B cell (primary cell): ENCODE results near the gene MFN2. TPM values are rescaled to one million over a fixed set of nuclear protein-coding genes. Genes with fewer than 3 reads are reported as not detected.

Source experiments
- ATAC-seq: fragments of 200-7000 bp; cut with Tn5 transposase; one replicate; pipeline ENCODE4 v1.10.0; 2021; ENCODE audit warnings: low read depth, mild to moderate bottlenecking, moderate number of reproducible peaks, moderate library complexity
- CTCF ChIA-PET: fragments of 350-600 bp; sonication (Branson Sonifier 250); formaldehyde crosslinking; loops from one replicate; lab custom pipeline; 2021; ENCODE audit warnings: antibody characterized with exemption, inconsistent platforms; lab: Charles Lee
- POLR2A ChIA-PET: fragments of 350-600 bp; sonication (Branson Sonifier 250); formaldehyde crosslinking; loops from one replicate; lab custom pipeline; 2021; ENCODE audit warnings: antibody characterized with exemption; lab: Charles Lee
- DNase-seq: peaks from one replicate; pipeline ENCODE4 v3.0.0; 2013
- H2AFZ ChIP-seq: 2 replicates; pipeline ENCODE4 v1.6.1; 2012; ENCODE audit warnings: mild to moderate bottlenecking, low read depth, low read length; ENCODE audit not compliant: insufficient read depth, poor library complexity, severe bottlenecking
- H3K27ac ChIP-seq, 2 donors: 1 replicate in 1 of 2; 2 replicates in 1 of 2; pipeline ENCODE4 v1.5.1; 2012 to 2013; ENCODE audit warnings: low read length in 2 of 2, mild to moderate bottlenecking in 2 of 2, moderate library complexity in 1 of 2
- H3K27me3 ChIP-seq, 4 experiments: fragments of 200-600 bp in 1 of 4; sonication (generic) in 1 of 4; replicated peaks in 1 of 4; 1 replicate in 2 of 4; 2 replicates in 2 of 4; pipeline versions ENCODE4 v1.6.1 to v1.7.0; 2013 to 2016; ENCODE audit warnings: low read length in 3 of 4, mild to moderate bottlenecking in 2 of 4, mixed read lengths in 1 of 4, moderate library complexity in 1 of 4; ENCODE audit not compliant: insufficient read depth in 4 of 4, control insufficient read depth in 3 of 4; ENCODE audit errors: control extremely low read depth in 1 of 4
- H3K36me3 ChIP-seq, 2 experiments: replicated peaks in 1 of 2; 1 replicate in 1 of 2; 2 replicates in 1 of 2; pipeline versions ENCODE4 v1.6.1 to v1.7.1; 2013; ENCODE audit warnings: low read length in 1 of 2; ENCODE audit not compliant: insufficient read depth in 2 of 2, control insufficient read depth in 1 of 2; ENCODE audit errors: control extremely low read depth in 1 of 2, extremely low read depth in 1 of 2
- H3K4me1 ChIP-seq, 2 donors: fragments of 200-600 bp in 1 of 2; sonication (generic) in 1 of 2; 1 replicate in 1 of 2; 2 replicates in 1 of 2; pipeline versions ENCODE4 v1.5.1 to v1.6.1; 2013 to 2017; ENCODE audit warnings: low read length in 2 of 2; ENCODE audit not compliant: control insufficient read depth in 2 of 2, insufficient read depth in 2 of 2
- H3K4me2 ChIP-seq: replicated peaks from 2 replicates; pipeline ENCODE3; 2012; ENCODE audit warnings: mild to moderate bottlenecking, low read depth, low read length; ENCODE audit not compliant: poor library complexity, severe bottlenecking
- H3K4me3 ChIP-seq, 5 experiments: fragments of 200-600 bp in 1 of 5; sonication (generic) in 1 of 5; 1 replicate in 3 of 5; 2 replicates in 2 of 5; pipeline versions ENCODE4 v1.5.1 to v1.7.0; 2011 to 2016; ENCODE audit warnings: low read length in 4 of 5, mild to moderate bottlenecking in 4 of 5, low read depth in 2 of 5, control low read depth in 1 of 5, moderate library complexity in 1 of 5; ENCODE audit not compliant: insufficient read depth in 1 of 5; ENCODE audit errors: control extremely low read depth in 1 of 5, extremely low read depth in 1 of 5
- H3K79me2 ChIP-seq: fragments of 200-600 bp; sonication (generic); one replicate; pipeline ENCODE4 v1.6.0; 2016; ENCODE audit warnings: low read length; ENCODE audit not compliant: control insufficient read depth, insufficient read depth
- H3K9ac ChIP-seq: fragments of 200-600 bp; sonication (generic); 2 replicates; pipeline ENCODE4 v1.6.1; 2017; ENCODE audit warnings: mild to moderate bottlenecking, low read length, moderate library complexity
- H3K9me3 ChIP-seq, 3 donors: one replicate each; pipeline versions ENCODE4 v1.6.1 to v1.7.1; 2013; ENCODE audit warnings: low read length in 2 of 3; ENCODE audit not compliant: control insufficient read depth in 2 of 3, insufficient read depth in 1 of 3; ENCODE audit errors: control extremely low read depth in 1 of 3
- H4K20me1 ChIP-seq: 2 replicates; pipeline ENCODE4 v1.6.0; 2012; ENCODE audit warnings: mild to moderate bottlenecking, low read length; ENCODE audit not compliant: insufficient read depth, control insufficient read depth, poor library complexity, severe bottlenecking
- H3K27ac Mint-ChIP-seq: one replicate; pipeline ENCODE4 v1.8.0; 2021; ENCODE audit warnings: mixed read lengths
- H3K27me3 Mint-ChIP-seq: one replicate; pipeline ENCODE4 v1.8.0; 2021; ENCODE audit warnings: mixed read lengths
- H3K4me1 Mint-ChIP-seq: one replicate; pipeline ENCODE4 v1.8.0; 2021; ENCODE audit warnings: mixed read lengths
- H3K4me3 Mint-ChIP-seq: one replicate; pipeline ENCODE4 v1.8.0; 2021; ENCODE audit warnings: mixed read lengths
- H3K9me3 Mint-ChIP-seq: one replicate; pipeline ENCODE4 v1.8.0; 2022; ENCODE audit warnings: mixed read lengths; ENCODE audit not compliant: insufficient read depth
- EZH2 ChIP-seq: IDR thresholded peaks from 2 replicates; pipeline ENCODE4 v1.6.1; 2012; ENCODE audit warnings: borderline replicate concordance, low read depth, mild to moderate bottlenecking, moderate library complexity, low read length; ENCODE audit not compliant: insufficient read depth, poor library complexity, severe bottlenecking
- WGBS: methylation state at CpG from one replicate; pipeline ENCODE4 v1.1.5; 2013; ENCODE audit warnings: missing lambda C conversion rate; ENCODE audit not compliant: insufficient coverage; 5-methylcytosine and 5-hydroxymethylcytosine counted together
- intact Hi-C: fragments of 100-400 bp; cut with micrococcal nuclease; formaldehyde crosslinking; loops from one replicate; pipeline ENCODE4 v1.10.0; 2022
- polyA plus RNA-seq: library from polyadenylated mRNA; depleted of rRNA; stranded (reverse); fragments of >200 nt; gene quantifications from 2 replicates; pipeline ENCODE4 v1.2.3, GENCODE V29; 2012
- total RNA-seq, 2 donors: library from RNA; stranded (reverse); fragments of 120-200 nt in 1 of 2; gene quantifications; 1 replicate in 1 of 2; 2 replicates in 1 of 2; pipeline versions ENCODE4 v1.2.3 to v1.2.4, GENCODE V29; 2013 to 2022
- TF ChIP-seq, protein P1 (sequence below): fragments of 200-600 bp; IDR thresholded peaks from one replicate; pipeline ENCODE4 v1.8.0; 2022; ENCODE audit warnings: antibody characterized with exemption, mild to moderate bottlenecking

The MFN2 gene
- total and polyA plus RNA-seq, 2 donors (not counting 1 experiment from before 2014, with no cell fraction given), result 24.0 to 50.0 TPM

DNA sequence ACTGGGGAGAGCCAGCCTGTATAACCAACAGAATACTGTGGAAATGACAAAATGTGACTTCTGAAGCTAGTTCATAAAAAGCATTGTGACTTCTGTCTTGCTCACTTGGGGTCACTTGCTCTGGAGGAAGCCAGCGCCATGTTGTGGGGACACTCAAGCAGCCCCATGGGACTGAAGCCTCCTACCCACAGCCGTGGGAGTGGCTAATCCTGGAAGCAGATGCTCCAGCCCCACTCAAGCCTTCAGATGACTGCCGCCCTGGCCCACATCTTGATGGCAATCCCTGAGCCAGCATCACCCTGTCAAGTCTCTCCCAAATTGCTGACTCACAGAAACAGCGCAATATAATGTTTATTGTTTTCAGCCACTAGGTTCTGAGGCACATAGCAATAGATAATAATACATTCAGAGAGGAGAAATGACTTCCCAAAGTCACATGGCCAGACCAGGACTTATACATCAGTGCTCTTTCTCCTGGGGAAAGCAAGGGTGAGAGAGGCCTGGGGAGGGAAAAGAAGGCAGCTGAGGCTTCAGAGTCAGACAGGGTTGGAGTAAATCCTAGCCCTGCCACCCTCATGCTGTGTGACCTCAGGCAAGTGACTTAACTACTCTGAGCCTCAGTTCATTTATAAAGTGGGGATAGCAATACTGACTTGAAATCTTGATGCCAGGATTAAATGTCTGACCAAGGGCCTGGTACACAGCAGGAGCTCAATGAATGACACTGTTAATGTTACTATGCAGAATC is 77.9 kb downstream of the MFN2 start:
- Histone ChIP-seq H3K9me3 (peaks cover 0 to 7% (median 0%) of the 10 kb centered on the region in 3 donors), H2AFZ (no peak overlapping the region), H3K4me3 (no peak overlapping the region), H3K79me2 (no peaks in the 10 kb centered on the region), H3K27me3 (peaks cover 0 to 14% (median 8%) of the 10 kb centered on the region in 4 experiments), H4K20me1 (no peaks in the 10 kb centered on the region), H3K9ac (no peak overlapping the region), H3K4me1 (peaks cover 10 to 11% of the 10 kb centered on the region in 2 donors), H3K4me2 (no peak overlapping the region), H3K27ac (no peak overlapping the region), H3K36me3 (no peaks in the 10 kb centered on the region)
- ChIA-PET POLR2A (interaction anchor here (1.4 to 1.9 kb wide), 2 partner anchors 18 to 21 kb away, joined by 4 to 5 read pairs; no protein-coding TSS in a partner anchor), CTCF (interaction anchor here (0.6 to 2.2 kb wide), 2 partner anchors 21 to 86 kb away, joined by 5 to 8 read pairs; no protein-coding TSS in a partner anchor)
- peaks cover 14% of the 10 kb centered on the region for H3K4me1 Mint-ChIP-seq
- intact Hi-C loops, result no loop called here
- H3K27me3 Mint-ChIP-seq, result peaks cover 17% of the 10 kb centered on the region
- WGBS, result 87% methylated on average over 3 of the region's 4 CpGs
- H3K9me3 Mint-ChIP-seq, result no peaks in the 10 kb centered on the region
- no peak for ATAC-seq
- DNase-seq, result no peak
- H3K4me3 Mint-ChIP-seq, result no peak overlapping the region
- no peak overlapping the region for H3K27ac Mint-ChIP-seq
- TF ChIP-seq, protein P1, sequence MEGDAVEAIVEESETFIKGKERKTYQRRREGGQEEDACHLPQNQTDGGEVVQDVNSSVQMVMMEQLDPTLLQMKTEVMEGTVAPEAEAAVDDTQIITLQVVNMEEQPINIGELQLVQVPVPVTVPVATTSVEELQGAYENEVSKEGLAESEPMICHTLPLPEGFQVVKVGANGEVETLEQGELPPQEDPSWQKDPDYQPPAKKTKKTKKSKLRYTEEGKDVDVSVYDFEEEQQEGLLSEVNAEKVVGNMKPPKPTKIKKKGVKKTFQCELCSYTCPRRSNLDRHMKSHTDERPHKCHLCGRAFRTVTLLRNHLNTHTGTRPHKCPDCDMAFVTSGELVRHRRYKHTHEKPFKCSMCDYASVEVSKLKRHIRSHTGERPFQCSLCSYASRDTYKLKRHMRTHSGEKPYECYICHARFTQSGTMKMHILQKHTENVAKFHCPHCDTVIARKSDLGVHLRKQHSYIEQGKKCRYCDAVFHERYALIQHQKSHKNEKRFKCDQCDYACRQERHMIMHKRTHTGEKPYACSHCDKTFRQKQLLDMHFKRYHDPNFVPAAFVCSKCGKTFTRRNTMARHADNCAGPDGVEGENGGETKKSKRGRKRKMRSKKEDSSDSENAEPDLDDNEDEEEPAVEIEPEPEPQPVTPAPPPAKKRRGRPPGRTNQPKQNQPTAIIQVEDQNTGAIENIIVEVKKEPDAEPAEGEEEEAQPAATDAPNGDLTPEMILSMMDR, result no peak
- TF ChIP-seq EZH2, result no peak

DNA sequence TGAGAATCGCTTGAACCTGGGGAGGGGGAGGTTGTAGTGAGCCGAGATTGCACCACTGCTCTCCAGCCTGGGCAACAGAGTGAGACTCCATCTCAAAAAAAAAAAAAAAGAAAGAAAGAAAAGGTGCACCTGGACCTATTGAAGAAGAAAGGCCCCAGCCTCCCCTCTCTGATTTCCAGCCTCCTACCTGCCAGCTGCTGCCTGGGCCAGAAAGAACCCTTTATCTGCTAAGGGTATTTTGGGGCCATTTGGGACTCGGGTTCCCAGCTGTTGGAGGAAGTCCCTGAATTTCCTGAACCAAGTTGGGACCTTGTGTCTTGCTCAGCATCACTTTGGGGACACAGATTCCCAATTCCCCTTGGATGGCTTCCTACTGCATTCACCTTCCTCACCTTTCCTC is 79.0 kb downstream of the MFN2 start:
- no peak overlapping the region for H3K9ac ChIP-seq

More for the DNA sequence above, 79.0 kb downstream of the MFN2 start:
- H3K4me3 Mint-ChIP-seq, result no peak overlapping the region
- no peak overlapping the region for H3K4me3 ChIP-seq
- intact Hi-C loops, result no loop called here
- peaks cover 19% of the 10 kb centered on the region for H3K4me1 Mint-ChIP-seq
- H3K27ac Mint-ChIP-seq, result peak overlapping the region; percentile 75
- no peaks in the 10 kb centered on the region for H4K20me1 ChIP-seq
- ChIA-PET CTCF (interaction anchor here (2.2 kb wide), 1 partner anchor 20 kb away, joined by 8 read pairs; no protein-coding TSS in a partner anchor), POLR2A (interaction anchor here (1.1 kb wide), 1 partner anchor 20 kb away, joined by 3 read pairs; no protein-coding TSS in a partner anchor)
- peaks cover 20 to 22% of the 10 kb centered on the region in 2 donors for H3K4me1 ChIP-seq
- H3K9me3 Mint-ChIP-seq, result no peaks in the 10 kb centered on the region
- no peak overlapping the region for H3K27ac ChIP-seq
- no peaks in the 10 kb centered on the region for H3K79me2 ChIP-seq
- H3K27me3 ChIP-seq, result peaks cover 0 to 24% (median 18%) of the 10 kb centered on the region in 4 experiments
- ATAC-seq, result no peak
- no peak for DNase-seq
- no peak overlapping the region for H3K4me2 ChIP-seq
- H3K9me3 ChIP-seq, result peaks cover 0 to 15% (median 0%) of the 10 kb centered on the region in 3 donors
- no peak overlapping the region for H2AFZ ChIP-seq
- TF ChIP-seq EZH2, result no peak
- TF ChIP-seq, protein P1, result no peak
- WGBS, result 71% methylated on average over 1 of the region's 3 CpGs
- H3K36me3 ChIP-seq, result no peaks in the 10 kb centered on the region
- H3K27me3 Mint-ChIP-seq, result peaks cover 24% of the 10 kb centered on the region
